Tibial nerve (tissue), 4 donors: ENCODE data around the gene RUNX1. TPM values are rescaled to one million over a fixed set of nuclear protein-coding genes. Genes with fewer than 3 reads are reported as not detected.

Experiments
- DNase-seq, 2 donors: peaks; one replicate each; pipeline ENCODE4 v3.0.0-alpha.2; 2019; ENCODE audit warnings: low spot score in 2 of 2
- H3K27ac ChIP-seq, 4 donors: fragments of 200-600 bp; sonication (generic) in 3 of 4; one replicate each; pipeline ENCODE4 v1.5.1; 2017 to 2019; ENCODE audit warnings: mild to moderate bottlenecking in 1 of 4
- H3K27me3 ChIP-seq, 2 donors: fragments of 200-600 bp; sonication (generic) in 1 of 2; one replicate each; pipeline versions ENCODE4 v1.5.1 to v1.6.0; 2017 to 2019
- H3K36me3 ChIP-seq, 3 donors: fragments of 200-600 bp; sonication (generic); one replicate each; pipeline ENCODE4 v1.5.1; 2018 to 2019
- H3K4me1 ChIP-seq, 4 donors: fragments of 200-600 bp; sonication (generic) in 3 of 4; one replicate each; pipeline ENCODE4 v1.5.1; 2017 to 2019
- H3K4me3 ChIP-seq, 4 donors: fragments of 200-600 bp; sonication (generic) in 3 of 4; one replicate each; pipeline ENCODE4 v1.5.1; 2017 to 2019; ENCODE audit warnings: mild to moderate bottlenecking in 1 of 4, moderate library complexity in 1 of 4
- H3K9me3 ChIP-seq, 4 donors: fragments of 200-600 bp; sonication (generic) in 3 of 4; one replicate each; pipeline ENCODE4 v1.5.1; 2017 to 2019
- EP300 ChIP-seq, 2 donors: sonication (generic); formaldehyde crosslinking; IDR thresholded peaks; one replicate each; pipeline ENCODE4 v1.6.1; 2017; ENCODE audit warnings: antibody characterized with exemption in 2 of 2, mild to moderate bottlenecking in 1 of 2
- POLR2A ChIP-seq, 2 donors: fragments of 450-650 bp; IDR thresholded peaks; one replicate each; pipeline ENCODE4 v1.6.1; 2017; ENCODE audit warnings: antibody characterized with exemption in 2 of 2, mild to moderate bottlenecking in 2 of 2, moderate library complexity in 2 of 2
- WGBS, 2 donors: methylation state at CpG; one replicate each; pipeline ENCODE4 v1.1.5; 2018; 5-methylcytosine and 5-hydroxymethylcytosine counted together
- total RNA-seq, 4 donors: library from RNA; depleted of rRNA; stranded (reverse); fragments of >200 nt; gene quantifications; one replicate each; pipeline ENCODE4 v1.1.0, GENCODE V29; 2016
- TF ChIP-seq, protein P1 (sequence below), 5 experiments: fragments of 200-600 bp in 3 of 5; fragments of 450-650 bp in 2 of 5; sonication (generic) in 3 of 5; IDR thresholded peaks; one replicate each; pipeline ENCODE4 v1.5.1; 2016 to 2019; ENCODE audit warnings: antibody characterized with exemption in 5 of 5, mild to moderate bottlenecking in 3 of 5, moderate library complexity in 2 of 5

RUNX1 gene
- total RNA-seq, 4 donors from 2014 or later, result 23.6 to 36.9 (median 26.3) TPM

GRCh38 chr21:34942911-34943310 lies 106.2 kb downstream of the RUNX1 start:
- H3K36me3 ChIP-seq, result no peaks in the 10 kb centered on the region
- WGBS, 2 donors, result 42 to 47% methylated on average over 7 of the region's 7 CpGs
- peaks cover 0 to 3% (median 0%) of the 10 kb centered on the region in 4 donors for H3K4me1 ChIP-seq
- H3K9me3 ChIP-seq, result no peaks in the 10 kb centered on the region
- no peaks in the 10 kb centered on the region for H3K27me3 ChIP-seq
- no peak overlapping the region for H3K4me3 ChIP-seq
- DNase-seq, result no peak
- TF ChIP-seq, protein P1, sequence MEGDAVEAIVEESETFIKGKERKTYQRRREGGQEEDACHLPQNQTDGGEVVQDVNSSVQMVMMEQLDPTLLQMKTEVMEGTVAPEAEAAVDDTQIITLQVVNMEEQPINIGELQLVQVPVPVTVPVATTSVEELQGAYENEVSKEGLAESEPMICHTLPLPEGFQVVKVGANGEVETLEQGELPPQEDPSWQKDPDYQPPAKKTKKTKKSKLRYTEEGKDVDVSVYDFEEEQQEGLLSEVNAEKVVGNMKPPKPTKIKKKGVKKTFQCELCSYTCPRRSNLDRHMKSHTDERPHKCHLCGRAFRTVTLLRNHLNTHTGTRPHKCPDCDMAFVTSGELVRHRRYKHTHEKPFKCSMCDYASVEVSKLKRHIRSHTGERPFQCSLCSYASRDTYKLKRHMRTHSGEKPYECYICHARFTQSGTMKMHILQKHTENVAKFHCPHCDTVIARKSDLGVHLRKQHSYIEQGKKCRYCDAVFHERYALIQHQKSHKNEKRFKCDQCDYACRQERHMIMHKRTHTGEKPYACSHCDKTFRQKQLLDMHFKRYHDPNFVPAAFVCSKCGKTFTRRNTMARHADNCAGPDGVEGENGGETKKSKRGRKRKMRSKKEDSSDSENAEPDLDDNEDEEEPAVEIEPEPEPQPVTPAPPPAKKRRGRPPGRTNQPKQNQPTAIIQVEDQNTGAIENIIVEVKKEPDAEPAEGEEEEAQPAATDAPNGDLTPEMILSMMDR (IDR thresholded peaks at IDR 0.05), result no peak
- TF ChIP-seq POLR2A (IDR thresholded peaks at IDR 0.05) (no peak), EP300 (IDR thresholded peaks at IDR 0.05) (no peak)
- H3K27ac ChIP-seq, result no peak overlapping the region

DNA sequence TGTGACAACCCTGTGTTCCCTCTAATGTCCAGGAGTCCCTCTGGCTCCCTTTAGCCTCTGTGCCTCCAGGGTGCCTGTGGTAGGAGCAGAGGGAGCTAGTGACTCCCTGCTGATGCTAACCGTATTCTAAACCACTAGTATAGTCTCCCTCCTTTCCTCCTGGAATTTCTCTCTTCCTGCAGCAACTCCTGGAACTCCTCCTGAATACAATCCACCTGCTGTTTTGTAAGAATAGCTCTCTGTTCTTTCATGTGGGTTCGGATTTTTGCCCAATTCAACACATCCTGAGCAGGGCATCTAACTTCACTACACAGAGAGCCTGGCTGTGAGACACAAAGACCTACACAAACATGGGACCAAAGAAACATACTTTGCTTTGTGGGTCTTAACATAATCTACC lies 107.9 kb downstream of the RUNX1 start:
- TF ChIP-seq, protein P1 (IDR thresholded peaks at IDR 0.05), result no peak
- no peak for TF ChIP-seq POLR2A (IDR thresholded peaks at IDR 0.05)
- no peak for TF ChIP-seq EP300 (IDR thresholded peaks at IDR 0.05)
- Histone ChIP-seq H3K36me3 (no peaks in the 10 kb centered on the region), H3K27ac (no peak overlapping the region), H3K4me3 (no peak overlapping the region), H3K9me3 (no peaks in the 10 kb centered on the region), H3K4me1 (peaks cover 0 to 11% (median 0%) of the 10 kb centered on the region in 4 donors), H3K27me3 (no peaks in the 10 kb centered on the region)
- DNase-seq, result no peak
- 55 to 60% methylated on average over 2 of the region's 2 CpGs for WGBS, 2 donors

DNA sequence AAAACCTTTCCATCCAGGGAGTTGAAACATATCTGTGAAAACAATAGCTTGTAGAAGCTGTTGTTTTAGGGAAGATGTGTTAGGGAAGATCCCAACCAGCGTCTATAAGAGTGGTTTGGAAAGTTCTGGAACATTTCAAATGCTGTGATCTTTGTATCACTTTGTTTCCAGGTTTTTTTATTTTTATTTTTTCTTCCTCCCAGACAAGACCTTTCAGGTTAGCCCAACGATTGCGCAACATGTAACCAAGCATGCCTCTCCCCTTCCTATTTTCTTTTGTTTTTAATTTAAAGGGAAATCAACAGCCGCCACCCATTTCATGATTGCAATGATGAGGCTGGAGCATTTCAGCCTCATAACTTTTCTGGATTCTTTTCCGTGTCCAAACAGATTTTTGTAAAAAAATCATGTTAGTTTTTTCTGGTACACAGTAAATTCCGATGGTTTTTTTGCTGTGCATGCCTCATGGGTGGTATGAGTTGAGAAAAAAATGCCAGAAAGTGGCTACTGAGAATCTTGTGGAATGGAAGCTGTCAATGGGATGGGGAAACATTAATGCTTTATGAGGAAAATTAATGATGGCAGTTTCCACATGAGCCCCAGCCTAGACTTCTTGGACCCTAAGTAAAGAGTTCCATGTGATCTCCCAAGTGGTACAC lies 109.3 kb downstream of the RUNX1 start:
- 73 to 74% methylated on average over 6 of the region's 6 CpGs for WGBS, 2 donors
- no peak for DNase-seq
- Histone ChIP-seq H3K4me1 (peaks cover 0 to 14% (median 0%) of the 10 kb centered on the region in 4 donors), H3K9me3 (no peaks in the 10 kb centered on the region), H3K27ac (no peak overlapping the region), H3K4me3 (no peak overlapping the region), H3K36me3 (no peaks in the 10 kb centered on the region), H3K27me3 (no peaks in the 10 kb centered on the region)
- TF ChIP-seq, protein P1 (IDR thresholded peaks at IDR 0.05), result no peak
- TF ChIP-seq EP300 (IDR thresholded peaks at IDR 0.05) (no peak), POLR2A (IDR thresholded peaks at IDR 0.05) (no peak)

DNA sequence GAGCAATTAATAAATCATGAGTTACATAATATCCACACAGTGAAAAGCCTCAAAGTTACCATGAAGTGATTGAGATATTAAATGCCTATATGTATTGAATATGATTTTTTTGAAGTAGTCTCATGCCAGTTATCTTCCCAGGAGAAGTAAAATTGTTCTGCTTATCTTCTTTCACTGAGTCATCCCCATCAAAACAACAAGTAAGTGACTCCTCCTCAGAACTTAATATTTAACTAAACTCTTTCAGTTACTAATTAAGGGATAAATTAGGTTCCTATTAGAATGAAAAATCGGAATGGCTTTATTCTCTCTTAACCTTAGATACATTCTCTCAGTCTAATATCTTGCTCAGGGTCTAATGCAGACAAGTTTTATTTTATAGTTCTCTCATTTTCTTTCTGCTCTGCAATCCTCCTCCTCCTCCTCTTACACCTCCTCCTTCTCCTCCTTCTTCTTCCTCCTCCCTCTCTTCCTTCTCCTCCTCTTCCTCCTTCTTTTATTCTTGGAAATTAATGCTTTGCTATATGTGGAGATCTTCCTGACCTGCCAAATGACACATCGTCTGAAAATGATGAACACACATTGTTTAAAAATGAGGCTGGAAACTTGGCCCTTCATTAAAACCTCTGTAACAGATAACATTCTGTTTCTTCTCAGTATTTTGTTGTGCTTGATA lies 110.9 kb downstream of the RUNX1 start:
- DNase-seq, result no peak
- Histone ChIP-seq H3K4me3 (no peak overlapping the region), H3K27ac (no peak overlapping the region), H3K36me3 (no peaks in the 10 kb centered on the region), H3K4me1 (peaks cover 0 to 14% (median 2%) of the 10 kb centered on the region in 4 donors), H3K27me3 (no peaks in the 10 kb centered on the region), H3K9me3 (no peaks in the 10 kb centered on the region)
- WGBS, 2 donors, result 58 to 73% methylated on average over 2 of the region's 2 CpGs
- TF ChIP-seq EP300 (IDR thresholded peaks at IDR 0.05) (no peak), POLR2A (IDR thresholded peaks at IDR 0.05) (no peak)
- TF ChIP-seq, protein P1 (IDR thresholded peaks at IDR 0.05), result no peak

DNA sequence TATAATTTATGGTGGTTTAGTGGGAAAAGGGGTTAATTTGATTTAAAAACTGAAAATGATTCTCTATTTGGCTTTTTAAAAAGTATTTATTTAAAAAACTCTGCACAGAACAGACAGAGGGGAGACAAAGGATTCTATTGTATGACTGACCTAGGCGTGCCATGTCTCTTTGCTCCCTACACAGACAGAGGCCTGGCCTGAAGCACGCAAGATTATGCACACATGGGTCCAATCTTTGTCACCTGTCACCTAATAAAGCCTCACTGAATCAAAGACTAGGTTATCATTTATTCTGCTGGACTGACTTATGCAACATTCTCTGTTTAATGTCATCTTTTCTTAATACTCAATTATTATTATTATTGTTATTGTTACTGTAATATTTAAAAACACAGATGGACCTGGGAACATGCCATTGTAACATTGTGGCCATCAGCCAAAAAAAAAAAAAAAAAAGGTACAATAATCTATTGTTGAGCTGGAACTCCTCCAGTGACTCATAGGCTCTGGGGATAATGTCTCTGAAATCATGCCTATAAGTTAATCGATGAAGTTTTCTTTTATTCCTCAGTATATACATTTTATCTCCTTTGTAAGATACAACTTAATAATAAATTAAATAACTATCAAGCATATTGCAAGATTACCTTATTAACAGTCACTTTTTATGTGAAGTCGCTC lies 112.1 kb downstream of the RUNX1 start:
- Histone ChIP-seq H3K27ac (no peak overlapping the region), H3K4me3 (no peak overlapping the region), H3K9me3 (no peaks in the 10 kb centered on the region), H3K36me3 (no peaks in the 10 kb centered on the region), H3K27me3 (no peaks in the 10 kb centered on the region), H3K4me1 (peaks cover 0 to 14% (median 2%) of the 10 kb centered on the region in 4 donors)
- TF ChIP-seq EP300 (IDR thresholded peaks at IDR 0.05), result no peak
- TF ChIP-seq POLR2A (IDR thresholded peaks at IDR 0.05), result no peak
- DNase-seq, result no peak
- 54% methylated on average over 4 of the region's 4 CpGs for WGBS, 2 donors
